HepG2 (cell line): Measurements from ENCODE around the gene SEL1L2. TPM values are rescaled to one million over a fixed set of nuclear protein-coding genes. Genes with fewer than 3 reads are reported as not detected.

Experiments used
- BATF2 ChIP-seq: sonication (generic); formaldehyde crosslinking; IDR thresholded peaks from 2 replicates; pipeline ENCODE4 v1.8.0; 2022; ENCODE audit warnings: mild to moderate bottlenecking, missing genetic modification reagents, moderate library complexity
- FOXC1 ChIP-seq: sonication (generic); formaldehyde crosslinking; IDR thresholded peaks from 2 replicates; pipeline ENCODE4 v1.8.0; 2022; ENCODE audit warnings: mild to moderate bottlenecking, missing genetic modification reagents, borderline replicate concordance
- GATAD2A ChIP-seq: IDR thresholded peaks from 2 replicates; pipeline ENCODE4 v1.6.1; 2016
- MIER3 ChIP-seq: IDR thresholded peaks from 2 replicates; pipeline ENCODE4 v1.6.1; 2016; ENCODE audit warnings: missing compliant biosample characterization, borderline replicate concordance
- NKX3-1 ChIP-seq: sonication (generic); formaldehyde crosslinking; IDR thresholded peaks from 2 replicates; pipeline ENCODE4 v1.5.0; 2020; ENCODE audit warnings: missing genetic modification reagents
- NR2F6 ChIP-seq, 2 experiments: IDR thresholded peaks; 2 replicates each; pipeline ENCODE4 v1.6.1; 2016; ENCODE audit warnings: antibody characterized with exemption in 1 of 2, mild to moderate bottlenecking in 1 of 2
- POGZ ChIP-seq: sonication (generic); formaldehyde crosslinking; IDR thresholded peaks from 2 replicates; pipeline ENCODE4 v1.4.0; 2020; ENCODE audit warnings: mild to moderate bottlenecking, missing genetic modification reagents
- PTBP1 ChIP-seq: fragments of 200-400 bp; formaldehyde crosslinking; IDR thresholded peaks from 2 replicates; pipeline ENCODE4 v1.6.1; 2018; ENCODE audit warnings: low read length, low read depth; ENCODE audit not compliant: poor library complexity, severe bottlenecking
- SKI ChIP-seq: fragments of 450-650 bp; IDR thresholded peaks from one replicate; pipeline ENCODE4 v1.6.1; 2018; ENCODE audit warnings: mild to moderate bottlenecking; ENCODE audit not compliant: partially characterized antibody
- TSC22D2 ChIP-seq: sonication (generic); formaldehyde crosslinking; IDR thresholded peaks from 2 replicates; pipeline ENCODE4 v1.5.1; 2020; ENCODE audit warnings: missing genetic modification reagents, mild to moderate bottlenecking, borderline replicate concordance
- ZBTB20 ChIP-seq: sonication (generic); formaldehyde crosslinking; IDR thresholded peaks from 2 replicates; pipeline ENCODE4 v1.8.1; 2023; ENCODE audit warnings: missing genetic modification reagents, low read depth, mild to moderate bottlenecking, borderline replicate concordance
- ZBTB46 ChIP-seq: sonication (generic); formaldehyde crosslinking; IDR thresholded peaks from 2 replicates; pipeline ENCODE4 v1.4.0; 2020; ENCODE audit warnings: mild to moderate bottlenecking, missing genetic modification reagents, borderline replicate concordance
- ZMYM3 ChIP-seq: sonication (generic); formaldehyde crosslinking; IDR thresholded peaks from 2 replicates; pipeline ENCODE4 v1.5.1; 2020; ENCODE audit warnings: mild to moderate bottlenecking, missing genetic modification reagents
- ZNF160 ChIP-seq: sonication (generic); formaldehyde crosslinking; IDR thresholded peaks from 2 replicates; pipeline ENCODE4 v1.8.0; 2022; ENCODE audit warnings: mild to moderate bottlenecking, inconsistent platforms, missing genetic modification reagents
- ZNF264 ChIP-seq: sonication (generic); formaldehyde crosslinking; IDR thresholded peaks from 2 replicates; pipeline ENCODE4 v1.4.0; 2020; ENCODE audit warnings: missing genetic modification reagents
- ZNF350 ChIP-seq: sonication (generic); formaldehyde crosslinking; IDR thresholded peaks from 2 replicates; pipeline ENCODE4 v1.4.0; 2020; ENCODE audit warnings: mild to moderate bottlenecking, low read depth, missing genetic modification reagents, borderline replicate concordance
- ZNF382 ChIP-seq: sonication (generic); formaldehyde crosslinking; IDR thresholded peaks from 2 replicates; pipeline ENCODE4 v1.5.0; 2020; ENCODE audit warnings: missing genetic modification reagents, mild to moderate bottlenecking, borderline replicate concordance
- ZNF574 ChIP-seq: sonication (generic); formaldehyde crosslinking; IDR thresholded peaks from 2 replicates; pipeline ENCODE4 v1.4.0; 2020; ENCODE audit warnings: missing genetic modification reagents
- ZNF619 ChIP-seq: sonication (generic); formaldehyde crosslinking; IDR thresholded peaks from 2 replicates; pipeline ENCODE4 v1.4.0; 2020; ENCODE audit warnings: mild to moderate bottlenecking, missing genetic modification reagents
- ZNF691 ChIP-seq: sonication (generic); formaldehyde crosslinking; IDR thresholded peaks from 2 replicates; pipeline ENCODE4 v1.4.0; 2020; ENCODE audit warnings: missing genetic modification reagents, low read depth, mild to moderate bottlenecking, borderline replicate concordance
- ZSCAN29 ChIP-seq: sonication (generic); formaldehyde crosslinking; conservative IDR thresholded peaks from 2 replicates; pipeline ENCODE4 v1.4.0; 2020; ENCODE audit warnings: mild to moderate bottlenecking, missing genetic modification reagents
- polyA plus RNA-seq, 8 experiments: library from polyadenylated mRNA; depleted of rRNA in 3 of 8; stranded (reverse) in 7 of 8; unstranded in 1 of 8; fragments of >200 nt; fragmentation: Illumina TruSeq in 4 of 8; extraction: Trizol in 4 of 8; gene quantifications; 2 replicates each; pipeline versions ENCODE4 v1.2.1 to v1.2.3, GENCODE V29; 2011 to 2016; ENCODE audit warnings: low read depth in 4 of 8, missing spikeins in 1 of 8, mixed read lengths in 1 of 8; ENCODE audit not compliant: insufficient read depth in 1 of 8
- total RNA-seq, 5 experiments: library from RNA; depleted of rRNA; stranded (reverse); fragments of >200 nt; fragmentation: Illumina TruSeq; extraction: Trizol; gene quantifications; 2 replicates each; pipeline ENCODE4 v1.2.3, GENCODE V29; 2016; ENCODE audit warnings: low read depth in 1 of 5
- TF ChIP-seq, protein P1 (sequence below): sonication (generic); formaldehyde crosslinking; IDR thresholded peaks from 2 replicates; pipeline ENCODE4 v1.4.0; 2020; ENCODE audit warnings: missing genetic modification reagents
- TF ChIP-seq, protein P2 (sequence below): sonication (generic); formaldehyde crosslinking; IDR thresholded peaks from 2 replicates; pipeline ENCODE4 v1.5.0; 2020; ENCODE audit warnings: missing genetic modification reagents

Gene SEL1L2
- total and polyA plus RNA-seq, 2 of the 13 experiments (the other 11 are each of a cell fraction or from before 2014, with no cell fraction given): not detected

- TF ChIP-seq TSC22D2 (CRISPR knock-in tag): no peak
- TF ChIP-seq ZSCAN29 (CRISPR knock-in tag): no peak
- TF ChIP-seq ZMYM3: peak; percentile 65; the same call in 1 of the 2 replicates
- TF ChIP-seq ZNF160: peak; percentile 25; the same call in 1 of the 2 replicates
- TF ChIP-seq ZNF574: peak; percentile 67
- TF ChIP-seq NKX3-1 (CRISPR knock-in tag): no peak
- TF ChIP-seq, protein P1, sequence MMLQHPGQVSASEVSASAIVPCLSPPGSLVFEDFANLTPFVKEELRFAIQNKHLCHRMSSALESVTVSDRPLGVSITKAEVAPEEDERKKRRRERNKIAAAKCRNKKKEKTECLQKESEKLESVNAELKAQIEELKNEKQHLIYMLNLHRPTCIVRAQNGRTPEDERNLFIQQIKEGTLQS: peak; percentile 54; the same call in 1 of the 2 replicates
- peak; percentile 66; the same call in 1 of the 2 replicates for TF ChIP-seq ZNF264
- TF ChIP-seq, protein P2, sequence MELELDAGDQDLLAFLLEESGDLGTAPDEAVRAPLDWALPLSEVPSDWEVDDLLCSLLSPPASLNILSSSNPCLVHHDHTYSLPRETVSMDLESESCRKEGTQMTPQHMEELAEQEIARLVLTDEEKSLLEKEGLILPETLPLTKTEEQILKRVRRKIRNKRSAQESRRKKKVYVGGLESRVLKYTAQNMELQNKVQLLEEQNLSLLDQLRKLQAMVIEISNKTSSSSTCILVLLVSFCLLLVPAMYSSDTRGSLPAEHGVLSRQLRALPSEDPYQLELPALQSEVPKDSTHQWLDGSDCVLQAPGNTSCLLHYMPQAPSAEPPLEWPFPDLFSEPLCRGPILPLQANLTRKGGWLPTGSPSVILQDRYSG (CRISPR knock-in tag): no peak
- TF ChIP-seq NR2F6 (IDR thresholded peaks at IDR 0.05): no peak; the same call in 1 of the 2 replicates
- TF ChIP-seq NR2F6 (CRISPR knock-in tag; IDR thresholded peaks at IDR 0.05): no peak
- 0 out of 2 replicates have a peak, but pooled peaks have one; percentile 22 for TF ChIP-seq POGZ (CRISPR knock-in tag)
- no peak for TF ChIP-seq ZNF382 (CRISPR knock-in tag)
- TF ChIP-seq ZNF619: no peak; the same call in 1 of the 2 replicates
- TF ChIP-seq ZNF691 (CRISPR knock-in tag): peak; percentile 63; the same call in 1 of the 2 replicates
- TF ChIP-seq MIER3 (CRISPR knock-in tag): 0 out of 2 replicates have a peak, but pooled peaks have one; percentile 55
- TF ChIP-seq SKI: peak; percentile 85
- TF ChIP-seq BATF2 (CRISPR knock-in tag): no peak
- peak; percentile 79; the same call in 1 of the 2 replicates for TF ChIP-seq ZBTB20
- peak; percentile 69; the same call in 1 of the 2 replicates for TF ChIP-seq FOXC1
- TF ChIP-seq PTBP1: no peak
- peak; percentile 38; the same call in 1 of the 2 replicates for TF ChIP-seq ZNF350
- TF ChIP-seq GATAD2A (CRISPR knock-in tag): peak; percentile 67
- no peak for TF ChIP-seq ZBTB46
Observed at GRCh38 chr20:13800728-13801134, 189.7 kb downstream of the SEL1L2 start (continued).
